GM19468 (cell line): ENCODE results near the gene TNIK.
"Not testable (repeated sequence)": the region's sequence is repeated elsewhere in the genome, so short reads cannot be mapped to it uniquely, and the experiment has no call there.

ENCODE experiments used
- ATAC-seq: cut with Tn5 transposase; IDR thresholded peaks from one replicate; pipeline ENCODE4 v1.9.1; 2021; ENCODE audit warnings: mild to moderate bottlenecking, moderate library complexity, moderate number of reproducible peaks; ENCODE audit not compliant: unreplicated experiment; ENCODE audit errors: extremely low read depth

The TNIK gene

GRCh38 chr3:171424063-171424462, 36.1 kb downstream of the TNIK start:
- ATAC-seq, result not testable (repeated sequence)

- not testable (repeated sequence) for ATAC-seq
These were observed 37.4 kb downstream of the TNIK start for GRCh38 chr3:171422855-171423254.

DNA sequence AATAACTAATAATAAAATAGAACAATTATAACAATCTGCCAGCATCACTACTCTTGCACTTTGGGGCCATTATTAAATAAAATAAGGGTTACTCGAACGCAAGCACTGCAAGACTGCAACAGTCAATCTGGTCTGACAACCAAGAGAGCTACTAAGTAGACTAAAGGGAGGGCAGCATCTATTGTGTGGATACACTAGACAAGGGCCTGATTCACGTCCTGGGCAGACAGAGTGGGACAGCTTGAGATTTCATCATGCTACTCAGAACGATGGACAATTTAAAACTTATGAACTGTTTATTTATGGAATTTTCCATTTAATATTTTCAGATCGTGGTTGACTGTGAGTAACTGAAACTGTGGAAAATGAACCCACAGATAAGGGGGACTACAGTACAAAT, 39.5 kb downstream of the TNIK start:
- no peak for ATAC-seq

DNA sequence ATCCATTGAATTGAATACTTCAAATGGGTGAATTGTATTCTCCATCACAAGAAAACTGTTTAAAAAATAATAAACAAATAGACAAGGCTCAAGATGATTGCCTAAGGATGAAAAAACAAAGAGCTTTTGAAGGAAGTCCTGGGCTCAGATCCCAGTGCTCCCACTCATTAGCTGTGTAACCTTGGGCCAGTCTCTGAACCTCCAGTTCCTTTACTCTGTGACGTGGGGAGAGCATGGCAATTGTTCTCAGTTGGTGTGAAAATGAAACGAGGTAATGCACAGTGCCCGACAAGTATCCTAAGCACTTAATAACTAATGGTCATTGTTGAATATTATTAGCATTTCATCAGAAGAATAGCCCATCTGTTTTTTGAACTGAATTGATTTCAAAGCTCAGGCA, 40.7 kb downstream of the TNIK start:
- no peak for ATAC-seq

DNA sequence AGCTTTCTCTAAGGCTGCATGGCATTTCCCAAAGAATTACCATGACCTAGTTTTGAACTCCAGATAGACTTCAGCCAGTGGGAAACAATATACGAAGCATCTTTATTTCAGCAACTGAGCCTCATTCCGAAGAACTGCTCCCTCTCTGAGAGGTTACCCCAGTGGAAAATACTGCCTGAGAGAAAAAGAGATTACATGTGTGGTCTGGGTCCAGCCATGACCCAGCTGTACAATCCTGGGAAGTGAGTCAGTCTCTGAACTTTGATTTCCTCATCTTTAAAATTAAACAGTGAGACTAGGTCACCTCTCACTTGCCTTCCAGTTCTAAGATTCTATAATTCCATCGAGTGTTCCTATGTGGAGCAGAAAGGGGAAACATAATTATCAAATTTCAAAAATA, 42.4 kb downstream of the TNIK start:
- no peak for ATAC-seq

GRCh38 chr3:171417137-171417536, 43.1 kb downstream of the TNIK start:
- ATAC-seq, result no peak

DNA sequence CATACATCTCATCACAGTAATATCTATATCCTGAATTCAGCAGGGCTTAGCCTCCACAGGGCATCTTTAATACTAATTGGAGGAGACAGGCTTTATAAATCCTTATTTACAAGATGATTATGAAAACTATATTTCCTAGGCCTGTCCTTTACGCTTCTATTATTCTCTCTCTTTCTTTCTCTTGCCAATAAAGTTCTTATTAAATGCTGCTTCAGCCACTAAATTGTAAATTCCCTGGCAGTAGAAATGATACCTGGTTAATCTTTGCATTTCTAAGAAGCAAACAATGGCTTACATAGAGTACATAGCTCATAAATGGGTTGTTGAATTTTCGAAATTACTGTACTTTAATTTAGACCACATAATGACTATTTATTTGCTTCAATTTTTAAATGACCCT, 43.5 kb downstream of the TNIK start:
- ATAC-seq, result no peak

- no peak for ATAC-seq
These were observed 44.1 kb downstream of the TNIK start for GRCh38 chr3:171416061-171416460.

GRCh38 chr3:171415070-171415469, 45.1 kb downstream of the TNIK start:
- ATAC-seq, result no peak

GRCh38 chr3:171412473-171412872, 47.7 kb downstream of the TNIK start:
- ATAC-seq, result no peak

DNA sequence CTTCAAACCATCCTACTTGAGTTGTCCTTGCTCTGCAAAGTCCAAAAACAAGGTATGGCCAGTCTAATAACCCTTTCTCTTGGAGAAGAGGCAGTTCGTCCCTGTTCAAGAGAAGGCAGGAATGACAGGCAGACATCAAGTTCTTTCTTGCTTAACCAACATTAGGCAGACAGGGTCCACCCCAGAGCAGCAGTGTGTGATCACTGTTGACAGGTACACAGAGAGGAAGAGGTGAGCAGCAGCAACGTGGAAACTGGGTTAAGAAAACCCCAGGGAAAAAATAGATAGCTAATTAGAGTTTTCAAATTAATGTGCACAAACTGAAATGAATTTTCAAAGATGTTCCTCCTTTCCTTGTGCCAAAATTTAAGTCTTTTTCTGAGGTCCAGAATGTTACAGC, 48.2 kb downstream of the TNIK start:
- no peak for ATAC-seq

- ATAC-seq, result no peak
These were observed 50.0 kb downstream of the TNIK start for GRCh38 chr3:171410186-171410585.

DNA sequence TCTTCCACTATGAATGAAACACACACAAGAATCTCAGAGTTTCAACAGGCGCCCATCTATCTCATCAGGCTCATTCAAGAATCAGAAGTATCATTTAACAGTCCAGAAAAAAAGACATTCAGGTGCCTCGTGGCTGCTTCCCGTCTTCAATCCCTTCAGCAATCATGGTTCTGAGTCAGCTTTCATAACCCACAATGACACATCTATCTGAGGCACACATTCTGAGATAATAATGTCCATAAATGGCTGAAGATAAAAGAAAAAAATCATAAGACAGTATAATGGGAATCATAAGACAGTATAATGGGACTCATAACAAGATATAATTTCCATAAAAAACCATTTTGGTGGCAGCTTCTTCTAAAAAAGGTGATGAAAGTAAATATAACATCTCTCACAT, 52.4 kb downstream of the TNIK start:
- no peak for ATAC-seq

DNA sequence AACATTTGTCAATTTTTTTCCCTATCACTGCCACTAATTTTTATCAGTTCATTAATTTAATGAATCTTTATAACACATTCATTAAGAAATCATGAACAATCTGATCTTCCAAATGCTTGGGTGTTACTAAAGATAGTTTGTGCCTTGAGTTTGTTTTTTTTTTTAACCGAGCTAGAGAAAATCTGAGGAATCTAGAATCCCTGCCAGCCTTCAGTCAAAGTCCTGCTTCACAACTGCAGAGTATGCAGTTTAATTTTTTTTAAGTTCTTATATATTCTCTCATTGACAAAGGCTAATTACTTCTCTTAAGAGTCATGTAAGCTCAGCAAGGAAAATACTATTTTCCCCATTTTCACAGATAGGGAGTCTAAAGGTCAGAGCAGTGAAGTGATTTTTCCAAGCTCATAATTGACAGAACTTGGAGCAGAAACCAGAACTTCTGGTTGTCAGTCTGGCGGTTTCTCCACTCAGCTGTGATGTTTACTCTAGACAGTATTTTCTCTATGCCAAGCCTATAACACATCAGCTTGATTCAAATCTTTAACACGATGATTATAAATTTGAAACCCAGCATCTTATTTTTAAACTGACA, 55.7 kb downstream of the TNIK start:
- ATAC-seq, result no peak

- no peak for ATAC-seq
These were observed 57.9 kb downstream of the TNIK start for GRCh38 chr3:171402281-171402680.

DNA sequence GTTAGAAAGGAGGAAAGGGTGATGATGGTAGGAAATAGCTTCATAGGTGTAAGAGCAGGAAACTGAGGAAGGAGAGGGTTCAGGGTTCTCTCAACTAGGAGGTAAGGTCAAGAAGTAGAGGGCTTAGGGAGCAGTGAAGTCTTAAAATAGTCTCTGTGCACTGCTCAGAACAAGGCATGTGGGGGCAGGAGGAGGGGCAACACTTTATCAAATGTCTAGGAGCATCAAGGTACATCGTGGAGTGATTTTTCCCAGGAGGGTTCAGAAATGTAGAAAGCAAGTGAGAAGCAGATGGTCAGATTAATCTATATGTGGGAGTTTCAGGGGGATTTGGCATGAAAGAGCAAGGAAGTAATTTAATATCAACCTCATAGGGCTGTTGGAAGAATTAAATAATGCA, 58.8 kb downstream of the TNIK start:
- ATAC-seq, result no peak

- ATAC-seq, result no peak
These were observed 60.4 kb downstream of the TNIK start for GRCh38 chr3:171399842-171400241.

- ATAC-seq, result no peak
These were observed 61.9 kb downstream of the TNIK start for GRCh38 chr3:171398343-171398742.

GRCh38 chr3:171397089-171397488, 63.1 kb downstream of the TNIK start:
- no peak for ATAC-seq

- ATAC-seq, result no peak
These were observed 64.2 kb downstream of the TNIK start for GRCh38 chr3:171396048-171396447.

DNA sequence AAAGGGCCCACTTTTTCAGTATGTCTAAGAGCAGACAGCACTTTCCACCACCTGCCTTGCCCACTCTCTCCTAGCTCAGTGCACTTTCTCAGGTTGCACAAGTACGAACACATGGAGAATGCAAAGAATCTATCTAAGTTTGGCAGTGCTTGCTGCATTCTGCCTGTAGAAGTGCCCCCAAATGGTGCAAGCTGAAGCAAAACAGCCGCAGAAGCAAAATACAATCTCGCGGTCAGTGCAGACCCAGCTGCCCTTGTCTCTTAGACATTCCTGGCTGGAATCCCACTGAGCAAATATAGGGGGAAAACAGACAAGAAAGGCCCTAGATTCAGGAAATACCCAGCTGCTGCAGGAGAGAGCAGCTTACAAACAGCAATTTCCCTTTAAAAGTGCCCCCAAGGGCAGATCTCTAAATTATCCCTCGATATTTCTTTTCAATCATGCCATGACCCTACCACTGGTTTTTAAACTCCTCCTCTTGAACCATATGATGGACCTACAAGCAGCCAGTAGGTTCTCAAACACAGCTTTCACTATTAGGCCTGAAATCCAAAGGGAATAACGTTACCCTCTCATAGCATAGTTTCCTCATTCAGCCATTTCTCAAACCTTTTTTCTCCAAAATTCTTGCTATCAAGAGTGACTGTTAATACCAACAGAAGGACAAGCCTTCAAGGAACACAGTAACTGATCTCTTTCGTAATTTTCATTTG, 67.0 kb downstream of the TNIK start:
- no peak for ATAC-seq

GRCh38 chr3:171391432-171391831, 68.8 kb downstream of the TNIK start:
- no peak for ATAC-seq
